Measurements from ENCODE around the gene SLC35F6. TPM values are rescaled to one million over a fixed set of nuclear protein-coding genes. Genes with fewer than 3 reads are reported as not detected.

The SLC35F6 gene
- 36.6 to 41.1 TPM (median 38.7 TPM) in 5 replicates for total RNA-seq (2022; extraction: Qiagen RNA extraction; ENCODE audit: low read depth)

GRCh38 chr2:26764078-26764887 is at the start of gene SLC35F6:
Gene SLC35F6, plus strand, starts transcription at chr2:26764284. Its CDS starts 66 bp downstream, at chr2:26764350.

GRCh38 chr2:26785431-26786206 is 21.5 kb downstream of the SLC35F6 start, which contains the start of gene CENPA:
Gene CENPA, plus strand, starts transcription at chr2:26786056. Its CDS starts 141 bp downstream, at chr2:26786197.

Other genes starting within 250 kb of the SLC35F6 start
- 0.35 TPM in 1 of 5 replicates, not detected in the others for gene CIB4, start 122.9 kb upstream of the SLC35F6 start, total RNA-seq (2022; extraction: Qiagen RNA extraction; ENCODE audit: low read depth)
- 0.84 to 1.5 TPM (median 1.2 TPM) in 5 replicates for gene KCNK3, start 71.6 kb upstream of the SLC35F6 start, total RNA-seq (2022; extraction: Qiagen RNA extraction; ENCODE audit: low read depth)
- 45.4 to 62.8 TPM (median 52.8 TPM) in 5 replicates for gene CENPA, start 21.8 kb downstream of the SLC35F6 start, total RNA-seq (2022; extraction: Qiagen RNA extraction; ENCODE audit: low read depth)
- gene DPYSL5, start 83.8 kb downstream of the SLC35F6 start, total RNA-seq (2022; extraction: Qiagen RNA extraction; ENCODE audit: low read depth) = 3.6 to 5.9 TPM (median 5.2 TPM) in 5 replicates
- gene MAPRE3, start 206.4 kb downstream of the SLC35F6 start, total RNA-seq (2022; extraction: Qiagen RNA extraction; ENCODE audit: low read depth) = 11.6 to 14.5 TPM (median 12.1 TPM) in 5 replicates